Activated CD8-positive, alpha-beta T cell treated with anti-CD3 and anti-CD28 coated beads for 36 hours (primary cell): ENCODE results near the gene UGT3A2. TPM values are rescaled to one million over a fixed set of nuclear protein-coding genes. Genes with fewer than 3 reads are reported as not detected.

Source experiments
- ATAC-seq: fragments of 200-7000 bp; cut with Tn5 transposase; one replicate; pipeline ENCODE4 v1.10.0; 2021; ENCODE audit warnings: mild to moderate bottlenecking, moderate library complexity
- CTCF ChIA-PET: fragments of 350-600 bp; sonication (Branson Sonifier 250); formaldehyde crosslinking; loops from one replicate; lab custom pipeline; 2021; ENCODE audit warnings: antibody characterized with exemption; lab: Charles Lee
- POLR2A ChIA-PET: fragments of 350-600 bp; sonication (Branson Sonifier 250); formaldehyde crosslinking; loops from one replicate; lab custom pipeline; 2021; ENCODE audit warnings: antibody characterized with exemption; lab: Charles Lee
- DNase-seq: peaks from one replicate; pipeline ENCODE4 v3.0.0-alpha.2; 2020
- H3K27ac Mint-ChIP-seq: one replicate; pipeline ENCODE4 v1.8.0; 2021; ENCODE audit warnings: mild to moderate bottlenecking, mixed read lengths
- H3K27me3 Mint-ChIP-seq: one replicate; pipeline ENCODE4 v1.8.0; 2021; ENCODE audit warnings: mixed read lengths
- H3K36me3 Mint-ChIP-seq: one replicate; pipeline ENCODE4 v1.8.0; 2021; ENCODE audit warnings: low read depth, mixed read lengths
- H3K4me1 Mint-ChIP-seq: one replicate; pipeline ENCODE4 v1.8.0; 2021; ENCODE audit warnings: low read depth, mixed read lengths
- H3K4me3 Mint-ChIP-seq: one replicate; pipeline ENCODE4 v1.8.0; 2021; ENCODE audit warnings: mild to moderate bottlenecking, moderate library complexity, mixed read lengths
- H3K9me3 Mint-ChIP-seq: one replicate; pipeline ENCODE4 v1.8.0; 2021; ENCODE audit warnings: mixed read lengths
- intact Hi-C: fragments of 100-400 bp; cut with micrococcal nuclease; formaldehyde crosslinking; loops from one replicate; pipeline ENCODE4 v1.10.0; 2022
- total RNA-seq, 2 experiments: library from RNA; stranded (reverse); gene quantifications; one replicate each; pipeline ENCODE4 v1.2.3, GENCODE V29; 2021
- TF ChIP-seq, protein P1 (sequence below): fragments of 200-600 bp; IDR thresholded peaks from one replicate; pipeline ENCODE4 v1.8.0; 2022; ENCODE audit warnings: antibody characterized with exemption, mild to moderate bottlenecking

UGT3A2 gene
- total RNA-seq, 2 experiments from 2014 or later, result not detected

- Mint-ChIP-seq H3K4me1 (no peaks in the 10 kb centered on the region), H3K27me3 (peaks cover 17% of the 10 kb centered on the region), H3K9me3 (no peaks in the 10 kb centered on the region), H3K27ac (no peak overlapping the region), H3K36me3 (no peaks in the 10 kb centered on the region), H3K4me3 (no peak overlapping the region)
- intact Hi-C loops, result loop anchor here (10.0 kb wide), 1 partner anchor 624 kb away; no protein-coding TSS in a partner anchor
- ChIA-PET POLR2A (no interaction called here), CTCF (interaction anchor here (1.6 kb wide), 1 partner anchor 8 kb away, joined by 4 read pairs; no protein-coding TSS in a partner anchor)
- ATAC-seq, result no peak
- TF ChIP-seq, protein P1, sequence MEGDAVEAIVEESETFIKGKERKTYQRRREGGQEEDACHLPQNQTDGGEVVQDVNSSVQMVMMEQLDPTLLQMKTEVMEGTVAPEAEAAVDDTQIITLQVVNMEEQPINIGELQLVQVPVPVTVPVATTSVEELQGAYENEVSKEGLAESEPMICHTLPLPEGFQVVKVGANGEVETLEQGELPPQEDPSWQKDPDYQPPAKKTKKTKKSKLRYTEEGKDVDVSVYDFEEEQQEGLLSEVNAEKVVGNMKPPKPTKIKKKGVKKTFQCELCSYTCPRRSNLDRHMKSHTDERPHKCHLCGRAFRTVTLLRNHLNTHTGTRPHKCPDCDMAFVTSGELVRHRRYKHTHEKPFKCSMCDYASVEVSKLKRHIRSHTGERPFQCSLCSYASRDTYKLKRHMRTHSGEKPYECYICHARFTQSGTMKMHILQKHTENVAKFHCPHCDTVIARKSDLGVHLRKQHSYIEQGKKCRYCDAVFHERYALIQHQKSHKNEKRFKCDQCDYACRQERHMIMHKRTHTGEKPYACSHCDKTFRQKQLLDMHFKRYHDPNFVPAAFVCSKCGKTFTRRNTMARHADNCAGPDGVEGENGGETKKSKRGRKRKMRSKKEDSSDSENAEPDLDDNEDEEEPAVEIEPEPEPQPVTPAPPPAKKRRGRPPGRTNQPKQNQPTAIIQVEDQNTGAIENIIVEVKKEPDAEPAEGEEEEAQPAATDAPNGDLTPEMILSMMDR, result no peak
- DNase-seq, result no peak
Measured at GRCh38 chr5:36070687-36071571, 4.2 kb upstream of the UGT3A2 start.

DNA sequence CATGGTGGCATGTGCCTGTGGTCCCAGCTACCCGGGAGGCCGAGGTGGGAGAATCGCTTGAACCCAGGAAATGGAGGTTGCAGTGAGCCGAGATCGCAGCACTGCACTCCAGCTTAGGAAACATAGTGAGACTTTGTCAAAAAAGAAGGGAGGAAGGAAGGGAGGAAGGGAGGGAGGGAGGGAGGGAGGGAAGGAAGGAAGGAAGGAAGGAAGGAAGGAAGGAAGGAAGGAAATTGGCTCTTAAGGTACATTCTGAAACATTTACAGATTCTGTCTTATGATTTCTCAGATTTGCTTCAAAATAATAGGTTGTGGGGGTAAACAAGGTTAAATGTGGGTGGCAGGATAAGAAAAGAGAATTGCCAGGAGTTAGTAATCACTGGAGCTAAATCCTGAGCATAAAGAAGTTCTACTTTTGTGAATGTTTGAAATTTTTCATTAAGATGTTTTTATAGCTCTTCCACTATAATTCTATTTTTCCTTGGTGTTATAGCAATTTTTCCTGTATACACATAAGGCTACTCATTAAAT is 2.1 kb upstream of the UGT3A2 start:
- CTCF ChIA-PET, result interaction anchor here (0.6 to 1.0 kb wide), 3 partner anchors 10 to 391 kb away, joined by 3 to 5 read pairs (median 4); no protein-coding TSS in a partner anchor
- Mint-ChIP-seq H3K9me3 (no peaks in the 10 kb centered on the region), H3K4me1 (no peaks in the 10 kb centered on the region), H3K36me3 (no peaks in the 10 kb centered on the region), H3K27me3 (peaks cover 23% of the 10 kb centered on the region), H3K4me3 (no peak overlapping the region), H3K27ac (no peak overlapping the region)
- intact Hi-C loops, result no loop called here
- POLR2A ChIA-PET, result no interaction called here
- TF ChIP-seq, protein P1, result no peak
- DNase-seq (no peak), ATAC-seq (no peak)

DNA sequence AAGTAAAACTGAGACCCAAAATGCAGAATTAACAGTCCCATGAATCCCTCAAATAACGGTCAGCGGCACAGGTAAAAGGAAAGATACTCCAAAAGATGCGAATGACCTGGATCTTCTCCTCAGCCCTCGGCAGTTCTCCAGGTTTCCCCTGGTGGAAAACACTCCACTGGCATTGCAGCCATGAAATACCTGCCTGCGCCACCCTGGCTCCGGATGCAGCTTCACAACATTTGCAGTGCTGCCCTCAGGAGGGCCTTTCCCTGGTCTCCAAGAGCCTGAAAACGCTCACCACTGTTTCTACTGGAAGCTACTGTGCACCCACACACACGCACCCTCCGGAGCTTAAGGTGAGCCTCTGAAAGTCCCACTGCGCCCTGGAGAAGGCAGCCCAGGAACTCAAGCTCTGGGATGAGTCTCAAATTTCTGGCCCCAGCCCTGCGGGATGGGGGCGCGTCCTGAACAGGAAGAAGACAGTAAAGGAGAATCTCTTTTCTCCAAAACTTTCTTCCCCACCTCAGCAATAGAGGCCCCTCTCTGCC is 612 bp downstream of the UGT3A2 start:
- H3K27me3 Mint-ChIP-seq, result peaks cover 22% of the 10 kb centered on the region
- TF ChIP-seq, protein P1, result no peak
- intact Hi-C loops, result no loop called here
- DNase-seq, result no peak
- H3K36me3 Mint-ChIP-seq, result no peaks in the 10 kb centered on the region
- H3K4me1 Mint-ChIP-seq, result no peaks in the 10 kb centered on the region
- POLR2A ChIA-PET, result no interaction called here
- no peak overlapping the region for H3K4me3 Mint-ChIP-seq
- H3K27ac Mint-ChIP-seq, result no peak overlapping the region
- CTCF ChIA-PET, result interaction anchor here (3.0 kb wide), 1 partner anchor 13 kb away, joined by 15 read pairs; no protein-coding TSS in a partner anchor
- ATAC-seq, result no peak
- peaks cover 1% of the 10 kb centered on the region for H3K9me3 Mint-ChIP-seq

DNA sequence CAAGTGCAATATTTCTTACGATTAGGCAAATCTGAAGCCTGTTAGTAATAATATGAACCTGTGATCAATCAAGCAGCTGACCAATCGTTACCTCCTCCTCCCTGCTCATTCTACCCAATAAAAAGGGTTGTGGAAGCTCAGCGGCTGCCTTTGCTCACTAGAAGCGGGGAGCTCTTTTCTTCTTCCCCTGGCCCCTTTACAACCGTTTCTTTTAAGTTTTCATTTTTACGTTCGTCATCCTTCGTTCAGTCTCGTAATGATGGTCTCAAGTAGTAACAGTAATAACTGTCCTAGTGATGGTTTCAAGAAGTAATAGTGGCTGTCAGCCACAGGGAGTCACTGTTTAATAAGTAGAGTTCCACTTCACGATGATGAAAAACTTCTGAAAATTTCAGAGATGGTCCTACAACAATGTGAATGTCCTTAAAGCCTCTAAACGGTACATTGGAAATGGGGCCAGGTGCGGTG is 6.2 kb downstream of the UGT3A2 start:
- ChIA-PET CTCF (no interaction called here), POLR2A (no interaction called here)
- Mint-ChIP-seq H3K36me3 (no peaks in the 10 kb centered on the region), H3K27ac (no peak overlapping the region), H3K4me1 (no peaks in the 10 kb centered on the region), H3K4me3 (no peak overlapping the region), H3K9me3 (peaks cover 1% of the 10 kb centered on the region), H3K27me3 (peaks cover 8% of the 10 kb centered on the region)
- TF ChIP-seq, protein P1, result no peak
- ATAC-seq (no peak), DNase-seq (no peak)
- intact Hi-C loops, result no loop called here
